Activated CD8-positive, alpha-beta memory T cell treated with anti-CD3 and anti-CD28 coated beads, Interleukin-2, amount 50 U/mL, for 1 hour (primary cell): ENCODE results near the gene DDX56.

Experiments used
- DNase-seq: peaks from one replicate; pipeline ENCODE4 v3.0.0-alpha.2; 2020; ENCODE audit errors: extremely low read depth

DDX56 gene

GRCh38 chr7:44535348-44536064 lies 38.2 kb downstream of the DDX56 start:
- no peak for DNase-seq

- DNase-seq: no peak
These were observed 39.2 kb downstream of the DDX56 start for GRCh38 chr7:44534501-44534900.

- no peak for DNase-seq
These were observed 39.6 kb downstream of the DDX56 start for GRCh38 chr7:44534087-44534486.

GRCh38 chr7:44533301-44534055 lies 40.2 kb downstream of the DDX56 start:
- no peak for DNase-seq

- DNase-seq: no peak
These were observed 42.0 kb downstream of the DDX56 start for GRCh38 chr7:44531421-44532380.

- DNase-seq: no peak
These were observed 42.7 kb downstream of the DDX56 start for GRCh38 chr7:44530990-44531389.

- DNase-seq: no peak
These were observed 48.8 kb downstream of the DDX56 start for GRCh38 chr7:44524811-44525388.

- DNase-seq: no peak
These were observed 51.4 kb downstream of the DDX56 start for GRCh38 chr7:44522315-44522714.

- DNase-seq: no peak
These were observed 52.2 kb downstream of the DDX56 start for GRCh38 chr7:44521347-44522095.

GRCh38 chr7:44520574-44520973 lies 53.1 kb downstream of the DDX56 start:
- no peak for DNase-seq

GRCh38 chr7:44519546-44519945 lies 54.2 kb downstream of the DDX56 start:
- DNase-seq: no peak

GRCh38 chr7:44518761-44519160 lies 54.9 kb downstream of the DDX56 start:
- no peak for DNase-seq

- no peak for DNase-seq
These were observed 56.5 kb downstream of the DDX56 start for GRCh38 chr7:44517175-44517574.
